Esophagus muscularis mucosa (tissue), 3 donors: ENCODE results near the gene TPSG1.

Experiments used
- CTCF ChIP-seq, 3 experiments: fragments of 200-600 bp in 2 of 3; fragments of 450-650 bp in 1 of 3; sonication (generic) in 2 of 3; IDR thresholded peaks; one replicate each; pipeline ENCODE4 v1.5.1; 2017 to 2019; ENCODE audit warnings: antibody characterized with exemption in 3 of 3, mild to moderate bottlenecking in 2 of 3, moderate library complexity in 1 of 3
- POLR2AphosphoS5 ChIP-seq, 2 donors: sonication (generic); formaldehyde crosslinking; IDR thresholded peaks; one replicate each; pipeline ENCODE4 v1.6.1; 2017; ENCODE audit warnings: antibody characterized with exemption in 2 of 2

GRCh38 chr16:1171854-1172428 is 53.1 kb downstream of the TPSG1 start:
- TF ChIP-seq CTCF (IDR thresholded peaks at IDR 0.05): no peak
- peak; percentile 53 to 75 for TF ChIP-seq POLR2AphosphoS5 (IDR thresholded peaks at IDR 0.05)
